GM23338 (cell line): Measurements from ENCODE around the gene GPC6. TPM values are rescaled to one million over a fixed set of nuclear protein-coding genes. Genes with fewer than 3 reads are reported as not detected.

ENCODE experiments used
- ATAC-seq: fragments of 200-7000 bp; cut with Tn5 transposase; 3 replicates; pipeline ENCODE4 v1.9.1; 2020
- DNase-seq: peaks from one replicate; pipeline ENCODE4 v3.0.0-alpha.2; 2015; ENCODE audit warnings: low spot score
- H2AFZ ChIP-seq: fragments of 200-600 bp; sonication (generic); 2 replicates; pipeline ENCODE4 v1.8.0; 2016; ENCODE audit warnings: antibody characterized with exemption, mild to moderate bottlenecking, moderate library complexity
- H3F3A ChIP-seq: fragments of 200-600 bp; sonication (generic); replicated peaks from 2 replicates; pipeline ENCODE4 v1.8.0; 2017; ENCODE audit warnings: antibody characterized with exemption, mixed run types, low read depth
- H3K27ac ChIP-seq: fragments of 200-600 bp; sonication (generic); 2 replicates; pipeline ENCODE4 v1.6.1; 2016; ENCODE audit warnings: low read depth
- H3K27me3 ChIP-seq: fragments of 200-600 bp; sonication (generic); 2 replicates; pipeline ENCODE4 v1.8.0; 2016; ENCODE audit warnings: mild to moderate bottlenecking, mixed run types, moderate library complexity; ENCODE audit not compliant: insufficient read depth
- H3K36me3 ChIP-seq: fragments of 200-600 bp; sonication (generic); 2 replicates; pipeline ENCODE4 v1.8.0; 2016; ENCODE audit warnings: mild to moderate bottlenecking; ENCODE audit not compliant: insufficient read depth
- H3K4me1 ChIP-seq: fragments of 200-600 bp; sonication (generic); 2 replicates; pipeline ENCODE4 v1.8.0; 2016; ENCODE audit warnings: mild to moderate bottlenecking, moderate library complexity; ENCODE audit not compliant: insufficient read depth
- H3K4me2 ChIP-seq: fragments of 200-600 bp; sonication (generic); 2 replicates; pipeline ENCODE4 v1.7.1; 2017; ENCODE audit warnings: mixed run types
- H3K4me3 ChIP-seq: fragments of 200-600 bp; sonication (generic); 2 replicates; pipeline ENCODE4 v1.6.1; 2016; ENCODE audit warnings: mixed run types
- H3K79me2 ChIP-seq: fragments of 200-600 bp; sonication (generic); replicated peaks from 2 replicates; pipeline ENCODE4 v1.8.0; 2017; ENCODE audit warnings: mild to moderate bottlenecking; ENCODE audit not compliant: insufficient read depth
- H3K9me2 ChIP-seq: fragments of 200-600 bp; sonication (generic); 2 replicates; pipeline ENCODE4 v1.8.0; 2017; ENCODE audit not compliant: insufficient read depth
- H4K20me1 ChIP-seq: fragments of 200-600 bp; sonication (generic); replicated peaks from 2 replicates; pipeline ENCODE4 v1.8.0; 2017; ENCODE audit warnings: mild to moderate bottlenecking; ENCODE audit not compliant: insufficient read depth
- H3K27ac Mint-ChIP-seq: 2 replicates; pipeline ENCODE4 v1.8.0; 2020; ENCODE audit warnings: inconsistent platforms, mild to moderate bottlenecking, moderate library complexity, mixed read lengths
- H3K27me3 Mint-ChIP-seq: 3 replicates; pipeline ENCODE4 v1.8.0; 2022; ENCODE audit warnings: low read depth, mild to moderate bottlenecking, moderate library complexity, mixed read lengths, inconsistent platforms; ENCODE audit not compliant: insufficient read depth, poor library complexity
- H3K36me3 Mint-ChIP-seq: 3 replicates; pipeline ENCODE4 v1.8.0; 2021; ENCODE audit warnings: low read depth, mild to moderate bottlenecking, inconsistent platforms, moderate library complexity, mixed read lengths
- H3K4me1 Mint-ChIP-seq: 3 replicates; pipeline ENCODE4 v1.8.0; 2020; ENCODE audit warnings: mild to moderate bottlenecking, inconsistent platforms, mixed read lengths
- H3K4me3 Mint-ChIP-seq: 3 replicates; pipeline ENCODE4 v1.8.0; 2021; ENCODE audit warnings: moderate library complexity, mild to moderate bottlenecking, inconsistent platforms, mixed read lengths
- H3K9me3 Mint-ChIP-seq: 3 replicates; pipeline ENCODE4 v1.8.0; 2020; ENCODE audit warnings: moderate library complexity, mild to moderate bottlenecking, inconsistent platforms, mixed read lengths
- CREB1 ChIP-seq: fragments of 250-450 bp; sonication (Bioruptor Pico); IDR thresholded peaks from 2 replicates; pipeline ENCODE4 v1.5.0; 2020; ENCODE audit warnings: low read depth, mild to moderate bottlenecking, moderate library complexity
- CTCF ChIP-seq, 2 experiments: fragments of 200-600 bp in 1 of 2; sonication (generic) in 1 of 2; conservative IDR thresholded peaks; 2 replicates each; pipeline versions ENCODE4 v1.5.1 to v1.6.1; 2016 to 2017; ENCODE audit warnings: antibody characterized with exemption in 2 of 2, low read depth in 2 of 2, mild to moderate bottlenecking in 2 of 2, moderate library complexity in 1 of 2
- ETS1 ChIP-seq: IDR thresholded peaks from 2 replicates; pipeline ENCODE4 v1.6.1; 2016; ENCODE audit warnings: antibody characterized with exemption
- EZH2 ChIP-seq: fragments of 200-600 bp; sonication (generic); IDR thresholded peaks from one replicate; pipeline ENCODE4 v1.8.0; 2017; ENCODE audit warnings: antibody characterized with exemption, mild to moderate bottlenecking, low read depth; ENCODE audit not compliant: unreplicated experiment
- EZH2phosphoT487 ChIP-seq: fragments of 200-600 bp; sonication (generic); IDR thresholded peaks from one replicate; pipeline ENCODE4 v1.8.1; 2018; ENCODE audit warnings: antibody characterized with exemption; ENCODE audit not compliant: unreplicated experiment
- JUNB ChIP-seq: IDR thresholded peaks from one replicate; pipeline ENCODE4 v1.6.1; 2016; ENCODE audit warnings: antibody characterized with exemption; ENCODE audit not compliant: unreplicated experiment
- NANOG ChIP-seq: IDR thresholded peaks from 2 replicates; pipeline ENCODE4 v1.6.1; 2016; ENCODE audit warnings: antibody characterized with exemption, borderline replicate concordance
- STAT1 ChIP-seq: IDR thresholded peaks from one replicate; pipeline ENCODE4 v1.6.1; 2016; ENCODE audit warnings: antibody characterized with exemption; ENCODE audit not compliant: unreplicated experiment
- ZNF114 ChIP-seq: fragments of 250-450 bp; sonication (Bioruptor Pico); IDR thresholded peaks from 2 replicates; pipeline ENCODE4 v1.5.0; 2020; ENCODE audit warnings: mild to moderate bottlenecking, moderate library complexity
- ZNF331 ChIP-seq: fragments of 250-450 bp; sonication (Bioruptor Pico); IDR thresholded peaks from 2 replicates; pipeline ENCODE4 v1.5.0; 2020; ENCODE audit warnings: low read depth, mild to moderate bottlenecking, moderate library complexity
- polyA plus RNA-seq: library from polyadenylated mRNA; unstranded; fragments of >200 nt; fragmentation: Nextera tagmentation; extraction: Ambion mirVana; gene quantifications from 2 replicates; pipeline ENCODE4 v1.2.1, GENCODE V29; 2016
- total RNA-seq: library from RNA; depleted of rRNA; stranded (reverse); fragments of >200 nt; shearing (Covaris generic); gene quantifications from 2 replicates; pipeline ENCODE4 v1.2.3, GENCODE V29; 2014
- TF ChIP-seq, protein P1 (sequence below): IDR thresholded peaks from one replicate; pipeline ENCODE4 v1.6.1; 2018; ENCODE audit warnings: antibody characterized with exemption; ENCODE audit not compliant: unreplicated experiment

Gene GPC6
- total and polyA plus RNA-seq, 2 experiments from 2014 or later: 6.4 to 28.6 TPM

- no peak for TF ChIP-seq ETS1
- TF ChIP-seq EZH2phosphoT487: no peak
Observed at GRCh38 chr13:93851236-93851635, 624.6 kb downstream of the GPC6 start (continued).

DNA sequence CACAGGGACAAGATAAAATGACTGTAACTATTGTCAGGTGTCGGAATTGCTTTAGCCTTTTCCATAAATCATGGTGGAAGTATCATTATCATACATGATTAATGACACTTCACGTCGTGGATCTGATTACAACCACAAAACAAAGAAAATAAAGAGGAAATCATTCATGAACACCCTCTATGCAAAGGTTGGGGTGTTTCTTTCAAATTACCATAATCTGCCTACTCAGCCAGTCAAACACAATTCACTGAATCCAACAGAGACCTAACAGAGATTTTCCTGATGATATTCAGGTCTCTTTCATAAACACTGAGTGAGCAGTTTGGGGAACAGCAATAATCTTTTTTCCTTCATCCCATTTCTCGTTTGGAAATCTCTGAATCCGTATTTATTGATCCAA is 627.3 kb downstream of the GPC6 start:
- no peaks in the 10 kb centered on the region for H3K36me3 ChIP-seq
- H2AFZ ChIP-seq: no peak overlapping the region
- DNase-seq (no peak), ATAC-seq (no peak)
- H3K4me1 Mint-ChIP-seq: no peaks in the 10 kb centered on the region; the same call in 1 of the 3 replicates
- H3K27ac Mint-ChIP-seq: no peak overlapping the region
- H3K79me2 ChIP-seq: no peaks in the 10 kb centered on the region
- no peaks in the 10 kb centered on the region for H3F3A ChIP-seq
- TF ChIP-seq, protein P1, sequence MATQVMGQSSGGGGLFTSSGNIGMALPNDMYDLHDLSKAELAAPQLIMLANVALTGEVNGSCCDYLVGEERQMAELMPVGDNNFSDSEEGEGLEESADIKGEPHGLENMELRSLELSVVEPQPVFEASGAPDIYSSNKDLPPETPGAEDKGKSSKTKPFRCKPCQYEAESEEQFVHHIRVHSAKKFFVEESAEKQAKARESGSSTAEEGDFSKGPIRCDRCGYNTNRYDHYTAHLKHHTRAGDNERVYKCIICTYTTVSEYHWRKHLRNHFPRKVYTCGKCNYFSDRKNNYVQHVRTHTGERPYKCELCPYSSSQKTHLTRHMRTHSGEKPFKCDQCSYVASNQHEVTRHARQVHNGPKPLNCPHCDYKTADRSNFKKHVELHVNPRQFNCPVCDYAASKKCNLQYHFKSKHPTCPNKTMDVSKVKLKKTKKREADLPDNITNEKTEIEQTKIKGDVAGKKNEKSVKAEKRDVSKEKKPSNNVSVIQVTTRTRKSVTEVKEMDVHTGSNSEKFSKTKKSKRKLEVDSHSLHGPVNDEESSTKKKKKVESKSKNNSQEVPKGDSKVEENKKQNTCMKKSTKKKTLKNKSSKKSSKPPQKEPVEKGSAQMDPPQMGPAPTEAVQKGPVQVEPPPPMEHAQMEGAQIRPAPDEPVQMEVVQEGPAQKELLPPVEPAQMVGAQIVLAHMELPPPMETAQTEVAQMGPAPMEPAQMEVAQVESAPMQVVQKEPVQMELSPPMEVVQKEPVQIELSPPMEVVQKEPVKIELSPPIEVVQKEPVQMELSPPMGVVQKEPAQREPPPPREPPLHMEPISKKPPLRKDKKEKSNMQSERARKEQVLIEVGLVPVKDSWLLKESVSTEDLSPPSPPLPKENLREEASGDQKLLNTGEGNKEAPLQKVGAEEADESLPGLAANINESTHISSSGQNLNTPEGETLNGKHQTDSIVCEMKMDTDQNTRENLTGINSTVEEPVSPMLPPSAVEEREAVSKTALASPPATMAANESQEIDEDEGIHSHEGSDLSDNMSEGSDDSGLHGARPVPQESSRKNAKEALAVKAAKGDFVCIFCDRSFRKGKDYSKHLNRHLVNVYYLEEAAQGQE: no peak
- TF ChIP-seq ZNF331 (CRISPR knock-in tag): no peak
- TF ChIP-seq STAT1: no peak
- TF ChIP-seq CREB1 (CRISPR knock-in tag): no peak
- TF ChIP-seq NANOG: no peak
- TF ChIP-seq ZNF114 (CRISPR knock-in tag): no peak
- TF ChIP-seq EZH2phosphoT487: no peak
- TF ChIP-seq EZH2: no peak
- no peak for TF ChIP-seq JUNB
- no peak for TF ChIP-seq CTCF (conservative IDR thresholded peaks at IDR 0.05; ENCODE audit: low read depth in 2 of 2)
- H3K36me3 Mint-ChIP-seq: no peaks in the 10 kb centered on the region
- H3K4me3 Mint-ChIP-seq: no peak overlapping the region
- H4K20me1 ChIP-seq: no peaks in the 10 kb centered on the region
- no peaks in the 10 kb centered on the region for H3K9me2 ChIP-seq
- no peak overlapping the region for H3K4me3 ChIP-seq
- no peaks in the 10 kb centered on the region for H3K27me3 Mint-ChIP-seq
- H3K4me1 ChIP-seq: no peaks in the 10 kb centered on the region
- no peaks in the 10 kb centered on the region for H3K9me3 Mint-ChIP-seq
- no peak overlapping the region for H3K27ac ChIP-seq
- no peaks in the 10 kb centered on the region for H3K27me3 ChIP-seq
- no peak overlapping the region for H3K4me2 ChIP-seq
